ENCODE results near the gene NECAB2. TPM values are rescaled to one million over a fixed set of nuclear protein-coding genes. Genes with fewer than 3 reads are reported as not detected.
"Not testable (repeated sequence)": the region's sequence is repeated elsewhere in the genome, so short reads cannot be mapped to it uniquely, and the experiment has no call there.

NECAB2 gene
- total RNA-seq, 1 experiment from 2014 or later, result 0.55 TPM

DNA sequence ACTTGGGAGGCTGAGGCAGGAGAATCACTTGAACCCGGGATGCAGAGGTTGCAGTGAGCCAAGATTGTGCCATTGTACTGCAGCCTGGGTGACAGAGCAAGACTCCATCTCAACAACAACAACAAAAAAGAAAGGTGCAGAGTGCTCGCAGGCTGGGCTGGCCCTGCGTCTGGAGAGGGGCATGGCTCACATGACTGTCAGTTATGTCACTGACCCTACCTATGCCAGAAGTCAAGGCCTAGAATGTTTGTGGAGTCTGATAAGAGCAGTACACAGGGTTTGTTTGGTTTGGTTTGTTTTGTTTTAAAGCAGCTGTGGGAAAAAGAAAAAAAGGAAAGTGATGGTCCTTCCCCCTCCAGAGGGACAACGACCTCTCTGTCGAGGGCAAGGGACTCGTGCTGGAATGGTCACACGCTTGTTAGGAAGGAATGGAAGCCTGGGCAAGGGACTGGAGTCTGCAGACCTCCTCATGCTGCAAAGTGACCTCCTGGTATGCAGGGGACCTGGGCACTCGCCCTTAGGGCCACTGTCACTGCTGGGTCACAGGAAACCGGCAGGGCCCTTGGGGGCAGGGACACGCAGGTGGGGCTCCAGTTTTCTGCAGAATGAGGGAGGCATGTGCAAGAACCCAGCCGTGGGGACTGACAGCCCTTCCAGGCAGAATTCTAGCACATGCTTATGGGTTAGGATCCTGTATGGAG is 25.1 kb upstream of the NECAB2 start:
- no peaks in the 10 kb centered on the region for H3K27me3 ChIP-seq (ENCODE audit: control insufficient read depth, insufficient read depth, low read length)
- no peak for DNase-seq
- H3K36me3 ChIP-seq (replicated peaks; ENCODE audit: control insufficient read depth, insufficient read depth, low read length), result no peaks in the 10 kb centered on the region
- no peak overlapping the region for H3K4me3 ChIP-seq (ENCODE audit: insufficient read depth, low read depth, low read length)

DNA sequence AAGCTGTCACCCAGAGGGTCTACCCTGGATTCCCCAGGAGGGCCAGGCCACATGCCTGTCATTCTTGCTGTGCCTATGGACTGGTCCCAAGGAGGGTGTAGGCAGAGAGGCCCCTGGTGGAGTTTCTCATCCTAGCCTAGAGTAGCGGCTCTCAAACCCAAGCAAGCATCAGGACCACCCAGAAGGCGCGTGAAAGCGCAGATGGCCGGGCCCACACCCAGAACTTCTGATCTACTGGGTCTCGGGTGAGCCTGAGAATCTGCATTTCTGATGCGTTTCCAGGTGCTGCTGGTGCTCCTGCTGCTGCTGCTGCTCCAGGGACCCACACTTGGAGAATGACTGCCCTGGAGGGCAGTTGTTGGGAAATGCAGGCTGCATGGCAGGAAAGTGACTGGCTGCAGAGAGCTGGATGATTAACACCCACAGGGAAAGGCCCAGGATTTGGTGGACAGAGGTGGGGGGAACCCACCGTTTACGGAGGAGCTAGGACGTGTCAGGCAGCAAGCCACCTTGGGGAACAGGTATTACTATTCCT is 24.5 kb upstream of the NECAB2 start:
- no peak for DNase-seq
- Histone ChIP-seq H3K36me3 (replicated peaks; ENCODE audit: control insufficient read depth, insufficient read depth, low read length) (no peaks in the 10 kb centered on the region), H3K4me3 (ENCODE audit: insufficient read depth, low read depth, low read length) (no peak overlapping the region), H3K27me3 (ENCODE audit: control insufficient read depth, insufficient read depth, low read length) (no peaks in the 10 kb centered on the region)

DNA sequence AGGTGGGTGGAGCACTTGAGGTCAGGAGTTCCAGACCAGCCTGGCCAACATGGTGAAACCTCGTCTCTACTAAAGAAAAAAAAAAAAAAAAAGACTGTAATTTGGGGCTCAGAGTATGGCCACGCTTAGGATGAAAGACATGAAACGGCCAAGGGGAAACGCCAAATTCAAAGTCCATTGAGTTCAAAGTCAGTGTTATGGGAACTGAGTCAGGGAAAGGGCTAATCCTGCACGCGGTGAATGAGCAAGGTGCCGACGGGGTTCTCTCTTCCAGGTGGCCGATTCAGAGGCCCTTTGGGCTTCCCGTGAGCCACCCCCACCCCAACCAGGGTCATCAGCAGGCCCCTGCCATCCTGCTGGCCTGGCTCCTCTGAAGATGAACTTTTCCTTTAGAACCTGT is 22.5 kb upstream of the NECAB2 start:
- Histone ChIP-seq H3K36me3 (replicated peaks; ENCODE audit: control insufficient read depth, insufficient read depth, low read length) (no peaks in the 10 kb centered on the region), H3K4me3 (ENCODE audit: insufficient read depth, low read depth, low read length) (no peak overlapping the region), H3K27me3 (ENCODE audit: control insufficient read depth, insufficient read depth, low read length) (no peaks in the 10 kb centered on the region)
- DNase-seq, result no peak

DNA sequence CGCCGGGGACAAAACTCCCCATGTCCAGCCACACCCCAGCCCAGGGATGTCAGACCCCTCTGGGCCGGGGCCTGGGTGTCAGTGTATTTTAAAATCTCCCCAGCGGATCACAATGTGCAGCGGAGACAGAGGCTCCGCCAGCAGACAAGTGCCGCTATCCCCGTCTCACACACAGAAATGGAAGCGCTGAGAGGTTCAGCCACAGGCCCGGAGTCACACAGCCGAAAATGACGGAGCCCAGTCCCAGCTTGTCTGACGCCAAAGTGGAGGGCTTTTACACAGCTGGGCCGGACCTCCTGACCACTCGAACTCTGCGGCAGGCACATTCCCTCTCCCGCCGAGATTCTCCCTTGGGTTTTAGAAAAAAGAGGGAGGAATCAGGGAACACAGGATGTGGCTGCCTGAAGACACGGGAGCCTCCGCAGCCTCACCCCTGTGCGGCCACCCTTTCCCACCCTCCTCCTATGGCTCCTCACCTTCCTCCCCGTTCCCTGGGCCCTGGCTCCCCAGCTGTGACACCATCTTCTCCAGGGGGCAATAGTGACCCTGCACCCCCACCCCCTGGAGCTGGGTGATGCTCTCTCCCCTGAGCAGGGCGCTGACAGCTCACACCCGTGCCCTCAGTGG is 21.8 kb upstream of the NECAB2 start:
- no peak for DNase-seq
- Histone ChIP-seq H3K27me3 (ENCODE audit: control insufficient read depth, insufficient read depth, low read length) (no peaks in the 10 kb centered on the region), H3K36me3 (replicated peaks; ENCODE audit: control insufficient read depth, insufficient read depth, low read length) (no peaks in the 10 kb centered on the region), H3K4me3 (ENCODE audit: insufficient read depth, low read depth, low read length) (no peak overlapping the region)

DNA sequence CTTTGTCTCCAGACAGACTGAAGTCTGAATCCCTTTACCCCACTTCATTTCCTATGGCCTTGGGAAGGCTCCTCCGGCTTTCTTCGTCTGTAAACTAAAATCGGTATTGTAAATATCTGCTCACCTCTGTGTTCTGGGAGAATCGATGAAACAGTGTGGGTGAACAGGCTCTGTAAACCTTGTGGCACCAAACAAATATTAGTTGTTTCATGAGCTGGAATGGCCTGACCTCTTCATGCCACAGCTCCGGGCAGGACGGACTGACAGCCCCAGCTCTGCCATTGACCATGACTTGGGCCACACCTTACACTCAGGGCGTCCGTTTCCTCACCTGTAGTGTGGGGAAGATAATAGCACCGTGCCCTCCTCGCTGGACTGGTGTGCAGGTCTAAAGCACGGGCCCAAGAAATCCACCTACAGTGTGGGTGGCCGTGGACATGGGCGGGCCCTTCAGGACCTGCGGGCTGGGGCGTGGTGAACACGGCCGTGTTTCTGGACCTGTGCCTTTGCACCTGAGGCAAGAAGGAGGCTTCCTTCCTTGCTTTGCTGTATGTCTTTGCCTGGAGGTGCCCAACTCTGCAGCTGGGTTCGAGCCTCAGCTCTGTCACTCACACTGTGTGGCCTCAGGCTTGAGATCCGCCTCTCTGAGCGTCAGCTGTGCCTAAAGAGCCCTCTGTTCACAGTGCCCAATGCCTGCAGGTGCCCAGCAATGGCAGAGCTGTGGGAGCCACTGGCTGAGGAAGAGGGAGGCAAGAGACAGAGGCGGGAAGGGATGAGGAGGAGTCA is 21.1 kb upstream of the NECAB2 start:
- Histone ChIP-seq H3K27me3 (ENCODE audit: control insufficient read depth, insufficient read depth, low read length) (no peaks in the 10 kb centered on the region), H3K4me3 (ENCODE audit: insufficient read depth, low read depth, low read length) (no peak overlapping the region), H3K36me3 (replicated peaks; ENCODE audit: control insufficient read depth, insufficient read depth, low read length) (no peaks in the 10 kb centered on the region)
- DNase-seq, result no peak

DNA sequence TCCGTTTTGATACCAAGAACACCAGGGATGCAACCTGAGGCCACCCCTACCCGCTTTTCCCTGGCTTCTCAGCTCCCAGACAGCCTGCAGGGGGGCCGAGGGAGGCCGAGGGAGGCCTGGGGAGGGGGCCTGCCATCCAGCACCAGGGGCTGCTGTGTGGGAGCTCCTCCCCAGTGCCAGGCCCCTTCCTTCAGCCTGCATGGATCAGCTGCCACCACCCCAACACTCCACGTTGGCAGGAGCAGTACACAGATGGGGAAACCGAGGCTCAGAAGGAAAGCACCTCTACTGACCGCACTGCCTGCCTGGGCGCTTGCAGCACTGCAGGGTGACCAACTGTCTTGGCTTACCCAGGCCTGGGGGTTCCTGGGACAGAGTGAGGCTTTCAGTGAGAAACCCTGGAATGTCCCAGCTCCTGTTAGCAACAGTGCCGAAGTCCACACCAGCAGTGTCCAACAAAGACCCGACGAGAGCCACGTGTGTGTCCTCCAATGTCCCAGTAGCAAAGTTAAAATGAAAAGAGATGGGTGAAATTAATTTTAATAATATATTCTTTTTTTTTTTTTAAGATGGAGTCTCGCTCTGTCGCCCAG is 20.3 kb upstream of the NECAB2 start:
- no peak overlapping the region for H3K4me3 ChIP-seq (ENCODE audit: insufficient read depth, low read depth, low read length)
- H3K36me3 ChIP-seq (replicated peaks; ENCODE audit: control insufficient read depth, insufficient read depth, low read length), result no peaks in the 10 kb centered on the region
- DNase-seq, result peak; percentile 50
- no peaks in the 10 kb centered on the region for H3K27me3 ChIP-seq (ENCODE audit: control insufficient read depth, insufficient read depth, low read length)

DNA sequence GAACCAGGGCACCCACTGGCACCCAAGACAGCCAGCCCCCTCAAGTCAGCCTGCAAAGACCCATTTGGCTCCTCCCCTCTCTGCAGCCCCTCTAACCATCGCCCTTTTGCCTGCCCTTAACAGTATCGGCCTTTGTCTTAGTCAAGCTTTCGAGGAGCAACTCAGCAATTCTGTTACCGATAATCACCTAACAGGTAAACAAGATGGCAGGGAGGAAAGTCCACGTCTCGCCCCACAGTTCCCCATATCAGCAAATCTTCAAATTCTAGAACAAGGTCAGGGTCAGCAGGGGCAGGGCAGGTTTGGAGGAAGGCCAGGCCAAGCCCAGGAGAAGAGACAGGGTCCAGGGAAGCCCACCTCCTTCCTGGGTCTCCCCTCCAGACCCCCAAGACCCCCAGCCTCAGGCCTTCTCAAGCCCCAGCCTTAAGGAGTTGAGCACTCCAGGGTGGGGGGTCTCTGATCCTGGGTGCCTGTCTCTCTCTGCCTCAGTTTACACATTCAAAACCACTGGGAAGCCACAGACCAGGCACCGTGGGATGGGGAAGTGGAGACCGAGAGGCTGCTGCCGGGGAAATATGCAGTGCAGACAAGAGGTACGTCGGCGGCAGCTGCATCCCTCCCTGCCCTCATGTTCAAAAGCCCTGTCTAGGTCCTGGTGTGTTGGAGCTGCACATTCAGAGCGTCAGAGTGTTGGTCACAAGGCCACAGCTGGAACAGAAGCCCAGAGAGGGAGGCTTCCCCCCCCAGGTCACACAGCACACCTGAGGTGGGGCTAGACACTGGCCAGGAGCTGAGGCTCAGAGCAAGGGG is 18.9 kb upstream of the NECAB2 start:
- Histone ChIP-seq H3K36me3 (replicated peaks; ENCODE audit: control insufficient read depth, insufficient read depth, low read length) (no peaks in the 10 kb centered on the region), H3K27me3 (ENCODE audit: control insufficient read depth, insufficient read depth, low read length) (peaks cover 1% of the 10 kb centered on the region; the same call in 1 of the 2 replicates), H3K4me3 (ENCODE audit: insufficient read depth, low read depth, low read length) (no peak overlapping the region)
- DNase-seq, result no peak

DNA sequence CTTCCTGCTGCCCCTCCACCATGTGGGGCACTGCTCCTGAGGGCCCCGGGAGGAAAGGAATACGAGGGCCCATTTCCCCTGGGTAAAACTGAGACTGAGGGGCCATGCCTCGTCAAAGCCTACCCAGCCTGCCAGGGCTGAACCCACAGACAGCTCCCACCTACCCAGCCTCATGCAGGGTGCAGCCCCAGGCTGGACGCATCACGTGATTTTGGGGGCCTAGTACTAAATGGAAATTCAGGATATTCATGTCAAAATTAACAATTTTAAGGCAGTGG is 18.4 kb upstream of the NECAB2 start:
- H3K27me3 ChIP-seq (ENCODE audit: control insufficient read depth, insufficient read depth, low read length), result peaks cover 1% of the 10 kb centered on the region; the same call in 1 of the 2 replicates
- no peaks in the 10 kb centered on the region for H3K36me3 ChIP-seq (replicated peaks; ENCODE audit: control insufficient read depth, insufficient read depth, low read length)
- DNase-seq, result peak; percentile 48
- no peak overlapping the region for H3K4me3 ChIP-seq (ENCODE audit: insufficient read depth, low read depth, low read length)

DNA sequence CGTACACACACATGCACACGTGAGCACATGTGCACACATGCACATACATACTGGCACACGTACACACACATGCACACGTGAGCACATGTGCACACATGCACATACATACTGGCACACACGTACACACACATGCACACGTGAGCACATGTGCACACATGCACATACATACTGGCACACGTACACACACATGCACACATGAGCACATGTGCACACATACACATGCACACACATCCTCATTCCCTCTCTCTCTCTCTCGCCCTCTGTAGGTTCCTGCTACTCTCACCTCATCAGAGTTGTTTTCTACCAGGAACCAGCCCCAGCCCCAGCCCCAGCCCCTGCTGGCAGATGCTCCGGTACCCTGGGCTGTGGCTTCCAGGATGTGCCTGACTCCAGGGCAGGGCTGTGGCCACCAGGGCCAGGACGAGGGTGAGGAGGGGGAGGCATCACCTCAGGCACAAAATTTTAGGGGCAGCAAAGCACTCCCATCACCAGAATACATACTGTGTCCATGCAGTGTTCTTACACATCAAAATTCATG is 17.1 kb upstream of the NECAB2 start:
- not testable (repeated sequence) for H3K36me3 ChIP-seq (replicated peaks; ENCODE audit: control insufficient read depth, insufficient read depth, low read length); H3K4me3 ChIP-seq (ENCODE audit: insufficient read depth, low read depth, low read length); H3K27me3 ChIP-seq (ENCODE audit: control insufficient read depth, insufficient read depth, low read length)
- DNase-seq, result peak; percentile 86

DNA sequence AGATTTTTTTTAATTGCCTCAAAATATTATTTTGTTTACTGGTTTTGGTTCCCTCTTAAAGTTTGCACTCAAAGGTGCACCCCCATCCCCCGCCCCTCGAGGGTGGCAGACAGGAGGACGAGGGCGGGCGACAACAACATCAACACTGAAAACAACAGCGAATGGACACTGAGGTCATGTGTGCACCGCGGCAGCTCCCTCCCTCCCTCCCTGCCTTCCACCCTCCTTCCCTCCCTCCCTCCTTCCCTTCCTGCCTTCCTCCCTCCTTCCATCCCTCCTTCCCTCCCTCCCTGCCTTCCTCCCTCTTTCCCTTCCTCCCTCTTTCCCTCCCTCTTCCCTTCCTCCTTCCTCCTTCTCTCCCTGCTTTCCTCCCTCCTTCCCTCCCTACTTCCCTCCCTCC is 16.5 kb upstream of the NECAB2 start:
- peaks cover 1% of the 10 kb centered on the region; the same call in 1 of the 2 replicates for H3K27me3 ChIP-seq (ENCODE audit: control insufficient read depth, insufficient read depth, low read length)
- no peak for DNase-seq
- H3K36me3 ChIP-seq (replicated peaks; ENCODE audit: control insufficient read depth, insufficient read depth, low read length), result no peaks in the 10 kb centered on the region
- H3K4me3 ChIP-seq (ENCODE audit: insufficient read depth, low read depth, low read length), result no peak overlapping the region

DNA sequence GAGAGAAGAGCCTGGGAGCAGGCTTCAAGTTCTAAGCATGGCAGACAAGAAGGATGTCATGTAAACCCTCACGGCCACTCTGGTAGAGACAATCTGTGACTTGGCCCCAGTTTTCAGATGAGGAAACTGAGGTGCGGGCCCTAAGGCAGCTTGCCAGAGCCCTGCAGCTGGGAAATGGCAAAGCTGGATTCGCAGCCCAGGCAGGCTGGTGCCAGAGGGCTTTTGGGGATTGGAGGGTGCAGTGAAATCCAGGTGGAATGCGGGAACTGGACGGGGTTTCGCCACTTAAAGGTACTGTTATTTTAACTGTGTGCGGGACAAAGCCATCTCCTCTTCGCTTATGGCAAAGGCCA is 15.5 kb upstream of the NECAB2 start:
- Histone ChIP-seq H3K4me3 (ENCODE audit: insufficient read depth, low read depth, low read length) (no peak overlapping the region), H3K36me3 (replicated peaks; ENCODE audit: control insufficient read depth, insufficient read depth, low read length) (no peaks in the 10 kb centered on the region), H3K27me3 (ENCODE audit: control insufficient read depth, insufficient read depth, low read length) (peaks cover 1% of the 10 kb centered on the region; the same call in 1 of the 2 replicates)
- no peak for DNase-seq

DNA sequence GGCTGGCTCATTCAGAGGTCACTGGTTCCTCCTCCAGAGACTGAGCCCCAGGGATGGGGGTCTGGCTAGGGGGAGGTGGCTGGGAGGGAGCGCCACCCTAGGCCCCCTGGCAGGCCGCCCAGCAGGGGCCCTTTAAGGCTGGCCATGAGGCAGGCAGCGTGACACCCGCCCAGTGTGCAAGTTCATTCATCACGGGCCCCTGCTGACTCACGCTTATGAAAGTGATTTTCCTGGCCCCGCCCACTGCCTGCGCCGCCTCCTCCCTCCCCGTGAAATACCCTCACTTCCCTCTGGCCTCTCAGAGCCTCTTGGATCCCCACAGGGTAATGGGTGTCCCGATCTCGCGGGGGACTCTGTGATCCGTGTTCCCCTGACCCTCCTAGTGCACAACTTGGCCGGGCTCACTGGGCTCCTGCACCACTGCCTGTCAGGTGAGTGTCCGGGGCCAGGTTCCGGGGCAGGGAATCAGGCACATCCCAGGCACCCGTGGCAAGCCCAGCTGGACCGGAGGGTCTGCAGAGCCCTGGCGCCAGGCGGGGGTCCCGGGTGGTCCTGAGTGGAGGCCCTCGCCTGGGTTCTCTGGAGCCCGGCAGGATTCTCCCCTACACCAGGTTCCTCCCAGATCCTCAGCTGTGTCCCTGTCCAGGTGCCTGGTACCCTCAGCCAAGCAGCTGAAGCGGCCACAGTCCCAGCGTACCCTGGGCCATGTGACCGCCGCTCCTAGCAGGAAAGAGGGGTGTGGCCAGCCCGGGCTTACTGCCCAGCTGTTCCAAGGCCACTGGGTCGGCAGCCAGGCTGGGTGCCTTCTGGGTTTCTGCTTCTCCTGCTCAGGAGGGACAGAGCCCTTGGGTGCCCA is 14.9 kb upstream of the NECAB2 start, which contains the start of gene OSGIN1:
TSS of gene OSGIN1 (plus strand) at position 301 of the 856 bp plus-strand sequence. CDS start 4,432 bp downstream, outside the sequence.
- peak; percentile 94 for DNase-seq
- Histone ChIP-seq H3K27me3 (ENCODE audit: control insufficient read depth, insufficient read depth, low read length) (peaks cover 1% of the 10 kb centered on the region; the same call in 1 of the 2 replicates), H3K36me3 (replicated peaks; ENCODE audit: control insufficient read depth, insufficient read depth, low read length) (no peaks in the 10 kb centered on the region), H3K4me3 (ENCODE audit: insufficient read depth, low read depth, low read length) (peak within 1 kb of the TSS; percentile 53)

All from H7 (cell line).